NCI-H82 (cell line): ENCODE measurements around the gene NUBP1.

Experiments
- DNase-seq: peaks from one replicate; lab custom pipeline; 2025; lab: John Stamatoyannopoulos, UW

The NUBP1 gene

GRCh38 chr16:10806698-10807097 lies 63.1 kb downstream of the NUBP1 start:
- DNase-seq: no peak

DNA sequence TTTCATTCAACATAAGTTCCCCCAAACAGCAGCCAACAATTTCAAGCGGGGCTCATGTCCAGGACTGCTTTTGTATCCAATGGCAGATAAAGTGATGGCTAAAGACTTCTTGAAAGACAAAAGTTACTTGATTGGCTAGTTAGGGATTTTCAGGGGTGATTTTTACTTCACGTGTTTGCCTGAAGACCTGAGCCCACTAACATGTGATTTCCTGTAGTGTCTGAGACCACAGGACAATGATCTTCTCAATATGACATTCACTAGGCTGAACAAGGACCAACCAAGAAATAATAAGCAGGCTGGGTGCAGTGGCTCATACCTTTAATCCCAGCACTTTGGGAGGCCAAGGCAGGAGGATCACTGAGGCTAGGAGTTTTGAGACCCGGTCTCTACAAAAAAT lies 64.6 kb downstream of the NUBP1 start:
- DNase-seq: no peak

GRCh38 chr16:10808850-10809249 lies 65.2 kb downstream of the NUBP1 start:
- no peak for DNase-seq

DNA sequence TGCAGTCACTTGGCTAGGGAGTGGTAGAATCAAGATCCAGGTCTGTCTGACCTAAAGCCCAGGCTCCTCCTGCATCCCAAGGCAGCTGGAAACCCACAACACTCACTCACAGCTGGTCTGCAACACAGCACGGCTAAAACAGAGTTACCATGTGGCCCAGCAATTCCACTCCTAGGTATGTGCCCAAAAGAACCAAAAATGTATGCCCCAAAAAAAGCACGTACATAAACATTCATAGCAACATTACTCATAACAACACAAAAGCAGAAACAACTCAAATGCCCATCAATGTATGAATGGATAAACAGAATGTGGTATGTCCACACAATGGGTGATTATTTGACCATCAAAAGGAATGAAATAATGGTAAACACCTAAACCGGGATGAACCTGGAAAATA lies 66.1 kb downstream of the NUBP1 start:
- DNase-seq: no peak

- no peak for DNase-seq
Measured at GRCh38 chr16:10812312-10813098, 68.9 kb downstream of the NUBP1 start.

- no peak for DNase-seq
Measured at GRCh38 chr16:10813099-10813455, 69.4 kb downstream of the NUBP1 start.

DNA sequence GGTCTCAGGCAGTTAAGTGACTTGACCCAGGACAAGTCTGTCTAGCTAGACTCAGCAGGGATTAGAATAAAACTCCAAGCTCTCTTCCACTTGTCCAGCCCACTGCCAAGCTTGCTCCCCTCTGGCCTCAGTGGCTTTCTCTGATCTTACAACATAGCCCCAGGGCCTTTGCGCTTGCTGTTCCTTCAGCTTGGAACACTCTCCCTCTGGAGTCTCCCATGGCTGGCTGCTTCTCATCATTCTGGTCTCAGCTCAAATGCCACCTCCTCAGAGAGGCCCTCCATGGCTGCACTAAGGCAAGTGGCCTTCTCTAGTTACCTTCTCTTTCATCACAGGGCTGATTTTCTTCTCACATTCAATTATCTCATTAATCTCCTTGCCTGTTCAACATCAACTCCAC lies 73.9 kb downstream of the NUBP1 start:
- DNase-seq: no peak

DNA sequence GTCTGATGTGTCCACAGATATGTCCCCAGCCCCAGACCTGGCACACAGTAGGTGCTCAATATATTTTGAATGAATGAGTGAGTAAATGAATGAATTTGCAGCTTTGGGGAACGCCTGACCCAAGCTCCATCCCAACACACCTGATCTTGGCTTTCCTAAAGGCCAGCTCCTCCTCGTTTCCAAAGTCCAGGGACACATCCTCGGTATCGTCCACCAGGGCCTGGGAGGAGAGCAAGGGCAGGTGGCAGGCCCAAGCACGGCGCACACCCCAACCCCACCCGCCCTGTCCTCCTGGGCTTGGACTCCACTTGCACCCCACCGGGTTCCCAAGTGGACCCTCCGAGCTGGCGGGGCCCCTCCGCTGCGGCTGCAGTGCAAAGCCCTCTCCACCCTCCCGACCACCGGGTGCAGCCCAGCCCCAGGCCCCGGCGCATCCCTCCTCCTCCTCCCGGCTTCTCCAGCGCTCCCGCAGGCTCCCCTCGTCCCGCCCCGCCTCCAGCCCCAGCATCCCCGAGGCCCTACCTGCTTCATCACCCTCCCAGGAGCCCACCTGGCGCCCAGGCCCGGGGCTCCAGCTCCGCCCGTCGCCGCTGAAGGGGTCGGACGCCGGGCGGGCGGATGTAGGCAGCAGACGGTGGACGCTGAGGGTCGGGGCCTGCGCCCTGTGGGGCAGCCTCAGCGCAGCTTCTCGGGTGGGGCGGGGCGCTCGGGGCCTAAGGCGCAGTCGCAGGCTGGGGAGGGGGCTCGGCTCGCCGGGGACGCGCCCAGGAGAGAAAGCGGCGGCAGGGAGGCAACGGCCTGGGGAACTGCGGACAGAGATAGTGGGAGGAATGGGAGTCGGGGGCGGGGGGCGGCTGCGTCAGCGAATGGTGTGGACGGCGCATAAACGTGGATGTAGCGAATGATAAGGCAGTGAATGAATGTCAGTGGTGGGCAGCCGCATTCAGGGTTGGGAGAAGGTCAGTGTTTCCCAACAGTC lies 74.6 kb downstream of the NUBP1 start, which contains the start of gene TVP23A:
TVP23A (minus strand) TSS at position 832 of the 979 bp plus-strand sequence; CDS start at position 531, 301 bp downstream.
- no peak for DNase-seq
